ENCODE results near the gene RBMS1. TPM values are rescaled to one million over a fixed set of nuclear protein-coding genes. Genes with fewer than 3 reads are reported as not detected.

The RBMS1 gene
- total RNA-seq, 1 donor = 170 TPM

GRCh38 chr2:160533482-160533881 lies 39.9 kb upstream of the RBMS1 start:
- TF ChIP-seq CTCF (IDR thresholded peaks at IDR 0.05; ENCODE audit: insufficient read depth, low read length) = no peak
- no peak overlapping the region for H3K4me3 ChIP-seq (ENCODE audit: low read depth, low read length)
- DNase-seq (ENCODE audit: low read depth) = no peak

DNA sequence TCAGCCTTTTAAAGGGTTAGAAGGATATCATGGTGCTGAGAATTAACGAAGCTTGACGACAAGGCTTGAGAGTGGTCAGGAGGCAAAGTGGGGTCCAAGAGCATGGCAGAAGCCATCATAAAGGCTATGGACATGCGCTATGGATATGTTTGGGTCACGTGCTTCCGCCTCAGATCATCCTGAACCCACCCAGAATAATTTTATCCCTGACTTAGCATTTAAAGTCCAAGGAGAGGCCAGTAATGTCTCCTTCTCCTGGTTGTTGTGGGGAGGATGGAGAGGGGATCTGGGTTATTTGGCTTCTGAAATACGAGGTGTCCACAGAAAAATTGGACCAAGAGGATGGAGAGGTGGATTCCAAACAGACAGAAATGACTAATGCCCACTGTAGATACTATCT lies 38.8 kb upstream of the RBMS1 start:
- DNase-seq (ENCODE audit: low read depth) = no peak
- H3K4me3 ChIP-seq (ENCODE audit: low read depth, low read length) = no peak overlapping the region
- no peak for TF ChIP-seq CTCF (IDR thresholded peaks at IDR 0.05; ENCODE audit: insufficient read depth, low read length)

DNA sequence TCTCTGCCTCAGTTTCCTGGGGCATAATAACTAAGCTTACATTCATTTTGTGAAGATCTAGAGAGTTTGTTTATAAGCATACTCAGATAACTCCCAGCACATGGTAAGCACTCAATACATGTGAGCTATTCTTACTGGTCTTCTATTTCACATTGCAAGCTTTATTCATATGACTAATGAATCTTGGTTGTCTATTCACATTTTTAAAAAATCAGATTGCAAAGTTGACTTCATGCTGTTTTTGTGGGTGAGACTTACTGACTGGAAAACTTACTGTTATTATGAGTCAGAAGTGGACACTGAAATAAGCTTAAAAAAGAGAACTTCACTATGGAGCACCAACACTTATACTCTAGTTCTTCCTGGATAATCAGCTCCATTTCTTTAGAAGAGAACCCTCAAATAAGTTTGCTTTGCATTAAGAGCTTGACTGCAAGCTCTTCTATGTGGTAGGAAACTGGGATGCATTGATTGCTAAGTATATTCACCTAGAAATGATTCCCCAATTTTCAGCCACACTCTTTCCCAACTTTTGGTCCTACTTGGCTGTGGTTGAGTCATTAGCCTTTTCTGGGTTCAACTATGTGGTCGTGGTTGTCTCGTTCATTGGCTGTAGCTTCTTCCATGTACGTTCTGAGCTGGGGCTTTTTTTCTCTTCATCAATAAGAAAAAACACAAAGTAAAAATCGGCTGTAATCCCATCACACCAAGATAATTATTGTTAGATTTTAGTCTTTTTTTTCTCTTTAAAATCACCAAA lies 29.5 kb upstream of the RBMS1 start:
- no peak for TF ChIP-seq CTCF (IDR thresholded peaks at IDR 0.05; ENCODE audit: insufficient read depth, low read length)
- DNase-seq (ENCODE audit: low read depth) = peak; percentile 55
- no peak overlapping the region for H3K4me3 ChIP-seq (ENCODE audit: low read depth, low read length)

- H3K4me3 ChIP-seq (ENCODE audit: low read depth, low read length) = no peak overlapping the region
- no peak for DNase-seq (ENCODE audit: low read depth)
- no peak for TF ChIP-seq CTCF (IDR thresholded peaks at IDR 0.05; ENCODE audit: insufficient read depth, low read length)
These were observed 24.1 kb upstream of the RBMS1 start for GRCh38 chr2:160517731-160518130.

- no peak for DNase-seq (ENCODE audit: low read depth)
- H3K4me3 ChIP-seq (ENCODE audit: low read depth, low read length) = no peak overlapping the region
- TF ChIP-seq CTCF (IDR thresholded peaks at IDR 0.05; ENCODE audit: insufficient read depth, low read length) = no peak
These were observed 23.1 kb upstream of the RBMS1 start for GRCh38 chr2:160516547-160517365.

DNA sequence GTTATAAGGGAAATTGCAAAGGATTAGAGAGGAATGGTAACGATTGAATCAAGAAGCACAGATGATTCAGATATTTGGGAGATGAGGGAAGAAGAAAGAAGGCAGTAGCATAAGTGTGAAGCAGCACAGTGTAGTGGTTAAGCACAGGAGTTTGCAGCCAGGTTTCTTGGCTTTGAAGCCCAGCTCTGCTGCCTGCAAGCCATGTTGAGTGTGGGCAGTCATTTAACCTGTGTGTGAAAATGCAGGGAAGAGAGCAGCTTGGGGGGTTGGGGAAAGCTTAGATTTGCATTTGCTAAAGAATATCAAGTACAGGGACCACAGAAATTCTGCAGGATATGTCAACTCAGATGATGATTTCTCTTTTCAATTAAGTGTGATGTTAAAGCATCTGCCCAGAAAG lies 21.5 kb upstream of the RBMS1 start:
- no peak overlapping the region for H3K4me3 ChIP-seq (ENCODE audit: low read depth, low read length)
- DNase-seq (ENCODE audit: low read depth) = no peak
- no peak for TF ChIP-seq CTCF (IDR thresholded peaks at IDR 0.05; ENCODE audit: insufficient read depth, low read length)

Measured in fibroblast of the aortic adventitia (primary cell).